A673 (cell line): ENCODE data around the gene SRCAP.

Source experiments
- EZH2 ChIP-seq: fragments of 200-600 bp; sonication (generic); IDR thresholded peaks from 2 replicates; pipeline ENCODE4 v1.6.1; 2017; ENCODE audit warnings: borderline replicate concordance, low read depth, mild to moderate bottlenecking, mixed read lengths, antibody characterized with exemption, low read length; ENCODE audit not compliant: poor library complexity, severe bottlenecking
- TF ChIP-seq, protein P1 (sequence below): fragments of 300-800, 200-600 bp; sonication (generic); conservative IDR thresholded peaks from 2 replicates; pipeline ENCODE4 v1.5.1; 2017; ENCODE audit warnings: low read depth, mild to moderate bottlenecking, antibody characterized with exemption, low read length, moderate library complexity, mixed read lengths

DNA sequence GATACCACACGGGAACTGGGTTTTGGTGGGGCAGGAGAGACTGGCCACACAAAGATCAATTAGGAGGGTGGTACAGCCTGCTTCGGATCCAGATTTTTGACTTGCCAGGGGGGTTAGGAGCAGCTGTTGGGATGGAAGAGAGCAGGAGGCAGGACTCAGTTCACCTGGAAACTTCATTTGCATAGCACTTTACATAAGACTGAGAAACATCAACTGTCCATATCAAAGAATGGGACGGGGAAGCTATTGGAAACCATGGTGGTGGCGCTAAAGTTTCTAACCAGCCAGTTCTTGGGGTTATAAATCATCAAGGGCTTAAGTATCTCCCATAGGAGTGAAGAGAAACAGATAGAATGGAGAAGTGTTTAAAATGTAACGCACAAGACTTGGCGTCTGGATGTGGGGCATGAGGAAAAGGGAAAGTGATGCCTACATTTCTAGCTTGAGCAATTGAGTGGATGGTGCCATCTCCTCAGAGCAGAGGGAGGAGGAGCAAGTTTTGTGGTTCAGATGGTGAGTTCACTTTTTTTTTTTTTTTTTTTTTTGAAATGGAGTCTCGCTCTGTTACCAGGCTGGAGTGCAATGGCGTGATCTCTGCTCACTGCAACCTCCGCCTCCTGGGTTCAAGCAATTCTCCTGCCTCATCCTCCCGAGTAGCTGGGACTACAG lies 6.4 kb upstream of the SRCAP start:
- TF ChIP-seq, protein P1, sequence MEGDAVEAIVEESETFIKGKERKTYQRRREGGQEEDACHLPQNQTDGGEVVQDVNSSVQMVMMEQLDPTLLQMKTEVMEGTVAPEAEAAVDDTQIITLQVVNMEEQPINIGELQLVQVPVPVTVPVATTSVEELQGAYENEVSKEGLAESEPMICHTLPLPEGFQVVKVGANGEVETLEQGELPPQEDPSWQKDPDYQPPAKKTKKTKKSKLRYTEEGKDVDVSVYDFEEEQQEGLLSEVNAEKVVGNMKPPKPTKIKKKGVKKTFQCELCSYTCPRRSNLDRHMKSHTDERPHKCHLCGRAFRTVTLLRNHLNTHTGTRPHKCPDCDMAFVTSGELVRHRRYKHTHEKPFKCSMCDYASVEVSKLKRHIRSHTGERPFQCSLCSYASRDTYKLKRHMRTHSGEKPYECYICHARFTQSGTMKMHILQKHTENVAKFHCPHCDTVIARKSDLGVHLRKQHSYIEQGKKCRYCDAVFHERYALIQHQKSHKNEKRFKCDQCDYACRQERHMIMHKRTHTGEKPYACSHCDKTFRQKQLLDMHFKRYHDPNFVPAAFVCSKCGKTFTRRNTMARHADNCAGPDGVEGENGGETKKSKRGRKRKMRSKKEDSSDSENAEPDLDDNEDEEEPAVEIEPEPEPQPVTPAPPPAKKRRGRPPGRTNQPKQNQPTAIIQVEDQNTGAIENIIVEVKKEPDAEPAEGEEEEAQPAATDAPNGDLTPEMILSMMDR, result no peak
- TF ChIP-seq EZH2, result no peak
